GM18858 (cell line): ENCODE results near the gene PFKFB1.
"Not testable (repeated sequence)": the region's sequence is repeated elsewhere in the genome, so short reads cannot be mapped to it uniquely, and the experiment has no call there.

Source experiments
- ATAC-seq: cut with Tn5 transposase; IDR thresholded peaks from one replicate; pipeline ENCODE4 v1.9.1; 2021; ENCODE audit not compliant: unreplicated experiment

The PFKFB1 gene

DNA sequence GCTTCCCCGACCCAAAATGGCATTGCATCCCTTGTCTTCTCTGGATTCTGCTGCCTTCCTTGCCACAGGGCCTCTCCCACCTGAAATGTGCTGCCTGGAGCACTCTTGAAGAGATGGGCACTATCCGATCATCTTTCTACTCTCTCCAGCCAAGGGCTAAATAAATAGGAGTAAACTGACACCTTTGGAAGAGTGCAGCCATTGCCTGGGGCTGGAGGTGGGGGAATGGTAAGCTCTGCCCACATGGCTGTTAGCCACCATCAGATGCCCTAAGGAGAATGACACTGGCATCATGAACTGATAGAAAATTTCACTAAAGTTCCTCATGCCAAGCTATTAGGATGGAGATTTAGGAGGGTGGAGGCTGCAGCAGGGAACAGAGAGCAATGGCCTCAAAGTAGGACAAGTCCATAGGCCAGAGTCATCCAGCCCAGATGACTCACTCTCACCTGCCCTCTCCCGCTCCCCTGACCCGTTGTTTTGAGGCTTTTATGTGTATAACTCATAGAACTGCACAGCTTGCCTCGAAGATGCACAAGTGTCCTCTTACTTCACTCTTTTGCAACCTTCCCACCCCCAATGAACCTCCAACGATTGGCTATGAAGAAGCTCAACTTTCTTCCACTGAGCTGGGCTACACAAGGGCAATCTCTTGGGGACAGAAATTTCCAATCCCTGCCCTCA lies 822 bp upstream of the PFKFB1 start:
- ATAC-seq, result no peak

DNA sequence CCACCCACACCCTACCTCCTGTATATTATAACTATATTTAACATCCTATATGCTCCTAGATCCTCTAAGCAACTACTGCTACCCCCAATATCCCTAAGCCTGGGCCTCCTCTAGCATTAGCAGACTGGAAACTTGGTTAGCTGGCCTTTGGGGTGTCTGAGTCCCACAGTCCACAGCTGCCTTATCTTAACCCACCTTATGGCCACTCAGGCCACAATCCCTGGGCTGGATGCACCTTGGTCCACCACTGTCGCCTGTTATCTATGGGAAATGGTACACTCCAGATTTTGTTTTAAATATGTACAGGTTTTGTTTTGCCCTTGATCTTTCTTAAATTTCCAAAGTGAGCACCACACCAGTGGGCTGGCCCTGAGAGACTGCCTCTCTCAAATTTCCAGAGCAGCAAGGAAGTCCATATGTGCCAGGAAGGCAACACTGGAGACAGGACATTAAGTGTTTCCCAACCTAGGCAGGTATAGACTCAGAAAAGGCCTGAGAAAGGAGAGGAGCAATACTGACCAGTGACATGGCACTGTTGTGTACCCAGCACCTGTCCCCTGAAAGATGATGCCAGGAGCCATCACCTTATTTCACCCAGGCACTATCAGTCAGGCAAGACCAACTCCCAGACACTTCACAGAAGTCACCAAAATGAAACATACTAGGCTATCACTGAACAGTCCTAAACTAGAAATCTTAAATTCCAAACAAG lies 921 bp downstream of the PFKFB1 start:
- ATAC-seq, result no peak

DNA sequence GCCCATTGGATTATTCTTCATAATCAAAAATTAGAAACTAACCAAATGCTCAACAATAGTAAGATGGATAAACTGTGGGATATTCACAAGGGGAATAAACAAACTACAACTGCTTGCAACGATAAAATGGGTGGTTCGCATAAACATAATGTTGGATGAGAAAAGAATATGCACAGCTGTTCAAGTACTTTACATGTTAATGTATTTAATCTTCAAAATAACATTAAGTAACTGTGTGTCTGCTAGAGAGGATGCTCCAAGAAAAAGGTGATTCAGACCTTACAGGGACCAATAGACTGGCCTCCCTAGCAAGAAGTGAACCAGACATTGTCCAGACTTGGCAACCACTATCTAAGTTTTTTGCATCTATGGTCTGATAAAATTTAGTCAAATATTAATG lies 2.3 kb downstream of the PFKFB1 start:
- ATAC-seq, result no peak

DNA sequence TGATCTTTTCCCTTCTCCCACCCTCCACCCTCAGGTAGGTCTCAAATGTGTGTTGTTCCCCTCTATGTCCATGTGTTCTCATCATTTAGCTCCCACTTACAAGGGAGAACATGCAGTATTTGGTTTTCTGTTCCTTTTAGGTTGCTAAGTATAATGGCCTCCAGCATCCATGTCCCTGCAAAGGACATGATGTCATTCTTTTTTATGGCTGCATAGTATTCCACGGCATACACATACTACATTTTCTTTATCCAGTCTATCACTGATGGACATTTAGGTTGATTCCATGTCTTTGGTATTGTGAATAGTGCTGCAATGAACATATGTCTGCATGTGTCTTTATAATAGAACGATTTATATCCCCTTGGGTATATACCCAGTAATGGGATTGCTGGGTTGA lies 10.7 kb downstream of the PFKFB1 start:
- not testable (repeated sequence) for ATAC-seq

DNA sequence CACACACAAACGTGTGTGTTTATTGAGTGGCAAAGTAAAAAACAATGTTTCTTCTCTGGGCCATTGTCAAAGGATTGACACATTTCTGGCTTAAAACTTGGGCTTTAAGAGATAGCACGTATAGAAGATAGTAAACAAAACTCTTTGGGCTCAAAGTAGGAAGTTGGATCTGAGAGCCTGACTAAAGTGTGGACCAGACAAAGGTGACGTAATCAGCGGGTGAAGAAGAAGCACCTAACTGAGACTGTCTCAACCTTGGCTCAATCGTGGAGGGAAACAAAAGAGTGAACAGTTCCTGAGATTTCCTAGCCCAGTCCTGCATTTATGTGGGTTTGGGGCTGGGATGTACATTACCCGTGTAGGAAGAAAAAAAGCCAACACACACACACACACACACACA lies 13.7 kb downstream of the PFKFB1 start:
- no peak for ATAC-seq

DNA sequence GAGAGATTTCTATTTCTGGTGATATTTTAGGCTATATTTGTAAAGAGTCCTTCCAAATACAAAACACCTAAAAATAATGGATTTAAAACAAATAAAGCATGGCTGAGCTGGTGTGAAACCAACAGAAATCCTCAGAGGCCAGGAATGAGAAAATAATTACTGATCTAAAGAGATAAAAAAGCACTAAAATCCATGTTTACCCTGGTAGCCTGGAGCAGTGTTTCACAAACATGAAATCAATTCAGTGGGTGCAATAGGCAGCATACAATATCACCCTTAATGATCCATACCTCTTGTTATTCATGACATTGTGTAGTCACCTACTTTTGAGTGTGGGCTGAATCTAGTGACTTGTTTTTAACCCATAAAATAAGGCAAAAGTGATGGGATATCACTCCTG lies 14.6 kb downstream of the PFKFB1 start:
- ATAC-seq, result no peak

DNA sequence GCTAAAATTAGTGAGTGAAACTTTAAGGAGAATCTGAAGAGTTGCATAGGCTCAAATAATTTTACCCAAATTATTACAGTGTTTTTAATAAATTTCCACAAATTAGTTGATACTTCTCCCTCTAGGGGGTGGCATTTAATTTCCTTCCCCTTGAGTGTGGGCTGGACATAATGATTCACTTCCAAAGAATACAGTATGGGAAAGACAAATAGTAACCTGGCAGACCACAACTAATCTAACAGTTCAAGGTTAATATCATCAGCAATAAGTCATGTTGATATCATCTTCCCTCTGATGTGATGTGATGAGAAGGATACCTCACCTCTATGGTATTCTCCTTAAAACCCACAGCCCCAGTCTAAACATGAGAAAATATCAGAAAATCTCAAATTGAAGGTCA lies 15.5 kb downstream of the PFKFB1 start:
- no peak for ATAC-seq

DNA sequence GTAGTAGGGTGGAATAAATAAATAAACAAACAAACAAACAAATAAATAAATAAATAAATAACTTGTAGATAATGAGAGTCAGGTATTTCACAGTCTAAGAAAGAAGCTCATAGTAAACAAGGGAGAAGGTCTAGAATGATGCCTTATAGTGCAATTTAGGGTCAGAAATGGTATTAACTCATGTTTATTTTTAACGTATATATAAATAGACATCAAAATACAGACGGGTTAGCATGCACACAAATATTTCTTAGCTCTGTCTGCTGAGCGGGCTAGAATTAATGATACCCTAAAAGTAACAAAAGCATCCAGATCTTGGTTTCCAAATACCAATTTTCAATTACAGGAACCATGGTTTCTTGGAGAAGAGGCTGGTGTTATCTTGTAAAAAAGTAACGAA lies 16.6 kb downstream of the PFKFB1 start:
- no peak for ATAC-seq

DNA sequence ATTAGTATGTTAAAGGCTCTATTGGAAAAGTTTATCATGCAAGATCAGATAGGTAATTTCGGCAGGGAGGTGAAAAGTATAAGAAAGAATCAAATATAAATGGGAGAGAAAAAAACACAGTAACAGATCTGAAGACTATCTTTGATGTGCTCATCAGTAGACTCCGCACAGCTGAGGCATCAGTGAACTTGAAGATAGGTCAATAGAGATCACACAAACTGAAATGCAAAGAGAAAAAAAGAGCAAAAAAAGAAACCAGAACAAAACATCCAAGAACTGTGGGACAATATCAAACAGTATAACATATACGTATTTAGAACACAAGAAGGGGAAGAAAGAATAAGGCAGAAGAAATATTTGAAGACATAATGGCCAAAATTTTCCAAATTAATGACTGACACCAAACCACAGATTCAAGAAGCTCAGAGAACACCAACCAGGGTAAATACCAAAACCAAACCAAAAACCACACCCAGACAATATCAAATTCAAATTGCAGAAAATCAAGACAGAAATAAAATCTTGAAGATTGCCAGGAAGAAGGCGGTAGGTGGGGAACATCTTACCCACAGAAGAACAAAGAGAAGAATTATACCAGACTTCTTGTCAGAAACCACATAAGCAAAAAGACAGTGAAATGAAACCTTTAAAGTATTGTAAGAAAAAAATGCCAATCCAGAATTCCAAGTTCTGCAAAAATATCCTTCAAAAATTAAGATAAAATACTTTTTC lies 29.1 kb downstream of the PFKFB1 start:
- no peak for ATAC-seq

DNA sequence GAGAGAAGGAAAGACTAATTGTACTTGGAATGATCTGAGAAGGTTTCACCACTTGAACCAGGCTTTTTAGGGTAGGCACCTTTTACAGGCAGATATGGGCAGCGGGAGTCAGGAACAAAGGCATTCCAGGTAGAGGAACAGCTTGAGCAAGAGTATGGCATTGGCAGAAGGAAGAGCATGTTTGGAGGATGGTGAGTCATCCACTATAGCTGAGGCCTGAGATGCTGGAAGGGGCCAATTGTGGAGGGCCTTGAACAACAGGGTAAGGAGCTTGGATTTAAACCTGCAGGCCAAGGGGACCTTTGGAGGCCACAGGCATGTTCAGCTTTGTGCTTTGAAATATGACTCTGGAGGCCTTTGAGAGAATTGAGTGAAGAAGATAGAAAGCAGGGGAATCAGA lies 32.2 kb downstream of the PFKFB1 start:
- ATAC-seq, result no peak

DNA sequence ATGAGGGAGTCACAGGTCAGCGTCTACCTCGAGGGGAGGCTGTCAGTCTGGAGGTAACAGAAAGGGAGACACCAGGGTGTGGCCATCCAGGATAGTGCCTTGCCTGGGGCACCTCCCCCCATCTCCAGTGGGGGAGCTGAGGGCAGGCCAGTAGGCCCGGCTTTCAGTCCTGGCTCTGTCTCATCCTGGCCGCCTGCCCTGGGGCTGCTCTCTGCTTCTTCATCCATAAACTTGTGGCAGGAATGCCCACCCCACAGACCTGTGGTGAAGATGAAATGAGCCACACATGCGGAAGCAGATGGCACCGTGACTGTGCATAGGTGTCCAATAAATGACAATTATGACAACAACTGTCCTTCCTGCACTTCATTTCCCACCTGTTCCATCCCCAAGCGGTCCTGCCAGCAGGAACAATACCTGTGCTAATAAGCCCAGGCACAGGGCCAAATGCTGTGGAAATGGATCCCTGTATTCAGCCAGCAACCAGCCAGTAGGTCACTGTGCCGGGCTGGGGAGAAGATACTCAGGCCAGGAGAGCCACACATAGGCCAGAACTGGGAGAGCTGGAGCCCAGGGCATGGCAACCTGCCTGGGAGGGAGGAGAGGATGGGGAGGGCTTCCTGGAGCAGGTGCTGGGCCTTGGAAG lies 43.1 kb downstream of the PFKFB1 start:
- ATAC-seq, result no peak

DNA sequence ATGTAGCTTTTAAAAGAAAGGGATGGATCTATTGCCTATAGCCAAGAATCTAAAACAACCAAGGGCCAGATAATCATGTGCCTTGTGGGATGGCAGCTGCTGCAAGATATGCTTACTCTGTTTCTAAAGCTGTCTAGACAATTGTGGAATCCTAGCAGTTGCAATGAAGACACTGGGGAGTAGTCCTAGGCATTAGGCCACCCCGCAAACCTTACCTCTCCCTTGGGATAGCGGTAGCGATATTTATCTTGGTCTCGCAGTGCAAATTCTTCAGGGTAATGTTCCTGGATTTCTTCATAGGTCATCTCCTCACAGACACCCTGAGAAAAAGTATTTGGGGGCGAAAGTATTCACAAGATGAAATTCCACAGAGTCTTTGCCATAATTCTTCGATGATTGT lies 48.8 kb downstream of the PFKFB1 start:
- no peak for ATAC-seq

DNA sequence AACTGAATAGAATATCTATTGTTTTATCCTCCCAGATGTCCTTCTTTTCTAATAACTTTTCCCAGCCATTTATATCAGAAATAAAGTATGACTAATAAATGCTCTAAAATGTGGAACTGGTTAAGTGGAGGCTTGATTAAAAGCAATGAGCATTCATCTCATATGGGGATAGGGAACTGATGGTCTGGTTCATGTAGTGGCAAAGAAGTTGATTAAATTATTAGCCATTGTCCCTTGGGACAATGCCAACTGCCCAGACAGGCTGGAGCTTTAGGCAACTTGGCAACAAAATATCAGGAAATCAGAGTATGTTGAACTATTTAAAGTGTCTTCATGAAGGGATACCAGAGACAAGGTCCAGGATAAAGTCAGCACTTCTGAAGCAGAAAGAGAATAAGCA lies 49.2 kb downstream of the PFKFB1 start:
- no peak for ATAC-seq

DNA sequence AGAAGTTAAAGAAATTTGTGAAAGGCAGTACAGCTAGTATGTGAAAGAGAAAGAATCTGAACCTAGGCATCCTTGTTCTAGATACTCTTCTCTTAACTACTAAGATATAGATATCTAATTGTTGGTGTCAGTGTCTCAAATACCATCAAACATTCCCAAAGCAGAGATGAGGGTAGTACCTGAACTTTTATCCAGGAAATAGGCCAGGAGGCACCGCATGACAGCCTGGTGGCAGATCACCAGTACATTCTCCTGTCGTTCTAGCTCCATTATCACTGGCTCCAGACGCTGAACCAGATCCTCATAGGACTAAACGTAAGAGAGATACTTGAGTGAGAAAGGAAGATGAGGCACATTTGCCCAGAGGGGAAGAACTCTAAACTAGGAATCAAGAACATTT lies 56.6 kb downstream of the PFKFB1 start:
- ATAC-seq, result no peak

DNA sequence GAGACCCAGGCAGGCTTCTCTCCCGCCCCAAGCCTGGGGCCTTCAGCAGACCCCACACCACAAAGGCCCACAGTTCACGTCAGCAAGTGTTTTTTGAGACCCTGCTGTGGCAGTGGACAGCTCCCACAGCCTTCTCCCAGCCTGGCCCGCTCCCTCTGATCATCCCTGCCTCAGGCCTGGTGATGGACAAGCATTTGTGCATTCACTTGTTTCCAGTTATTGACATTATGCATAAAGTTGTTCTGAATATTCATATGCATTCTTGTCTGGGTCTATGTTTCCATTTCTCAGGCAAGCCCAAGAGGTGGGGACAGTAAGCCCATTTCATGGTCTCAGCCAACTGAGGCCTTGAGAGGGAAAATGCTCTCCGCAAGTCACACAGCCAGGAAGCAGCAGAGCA lies 58.7 kb downstream of the PFKFB1 start:
- ATAC-seq, result no peak

DNA sequence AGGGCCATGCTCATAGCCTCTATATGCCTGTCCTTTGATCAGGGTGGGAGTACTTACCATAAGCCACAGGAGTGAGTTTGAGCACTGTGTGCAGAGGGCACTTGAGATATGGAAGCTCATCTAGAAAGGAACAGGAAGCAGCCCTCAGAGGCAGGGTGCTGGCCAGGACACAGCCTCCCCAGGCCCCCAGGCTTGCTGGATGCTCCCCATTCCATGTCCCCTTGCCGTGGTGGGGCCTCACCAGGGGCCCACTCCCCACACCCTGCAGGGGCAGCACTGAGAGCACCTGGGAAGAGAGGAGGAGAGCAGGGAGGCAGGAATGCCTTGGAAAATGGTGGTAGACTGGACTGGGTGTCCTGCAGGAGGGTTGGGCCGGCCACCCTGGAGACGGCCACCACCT lies 59.1 kb downstream of the PFKFB1 start:
- no peak for ATAC-seq

DNA sequence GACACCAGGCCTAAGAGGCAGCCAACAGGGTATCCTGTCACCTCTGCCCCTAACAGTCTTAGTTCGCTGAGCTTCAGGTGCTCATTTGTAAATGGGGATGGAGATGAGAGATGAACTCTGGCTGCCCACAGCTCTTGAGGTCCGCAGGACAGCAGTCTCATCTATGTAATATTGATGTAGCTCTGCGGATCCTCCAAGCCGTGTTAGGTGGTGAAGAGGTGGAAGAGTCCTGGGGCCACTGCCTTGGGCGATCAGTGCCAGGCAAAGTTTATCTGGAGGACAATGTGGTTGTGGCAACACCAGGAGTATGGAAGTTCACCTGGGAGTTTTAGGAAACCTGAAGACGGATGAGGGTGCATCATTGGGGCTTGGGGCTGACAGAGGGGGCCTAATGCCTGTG lies 59.9 kb downstream of the PFKFB1 start:
- ATAC-seq, result no peak

DNA sequence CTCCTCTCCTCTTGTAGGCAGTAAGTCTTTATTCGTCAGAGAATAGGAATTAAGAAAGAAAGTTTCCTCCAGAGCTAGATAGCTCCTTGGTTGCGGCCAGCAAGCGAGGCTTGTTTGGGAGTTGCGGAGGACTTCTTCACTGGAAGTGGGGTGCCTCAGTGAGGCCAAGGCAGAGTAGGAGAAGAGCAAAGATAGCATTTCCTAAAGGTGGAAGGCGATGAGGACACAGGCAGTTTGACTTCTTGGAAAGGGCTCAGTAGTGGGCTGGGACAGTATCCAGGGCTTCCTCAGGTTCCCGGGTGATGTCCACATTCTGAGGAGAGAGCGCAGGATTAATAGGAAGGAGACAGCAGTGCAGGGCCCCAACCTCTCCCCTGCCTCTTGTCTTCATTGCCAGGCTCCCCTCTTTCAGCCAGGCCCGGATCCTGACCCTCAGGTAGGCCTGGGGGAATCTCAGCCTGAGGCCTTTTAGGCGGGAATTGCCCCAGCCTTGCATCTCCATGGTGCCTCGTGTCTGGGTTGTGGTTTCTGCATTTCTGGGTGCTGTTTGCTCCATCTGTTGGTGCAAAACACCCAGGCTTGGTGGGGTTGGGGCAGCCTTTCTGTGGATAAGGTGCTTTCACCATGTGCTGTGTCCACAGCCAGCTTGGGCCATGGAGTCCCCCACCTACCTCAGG lies 60.7 kb downstream of the PFKFB1 start:
- ATAC-seq, result no peak

DNA sequence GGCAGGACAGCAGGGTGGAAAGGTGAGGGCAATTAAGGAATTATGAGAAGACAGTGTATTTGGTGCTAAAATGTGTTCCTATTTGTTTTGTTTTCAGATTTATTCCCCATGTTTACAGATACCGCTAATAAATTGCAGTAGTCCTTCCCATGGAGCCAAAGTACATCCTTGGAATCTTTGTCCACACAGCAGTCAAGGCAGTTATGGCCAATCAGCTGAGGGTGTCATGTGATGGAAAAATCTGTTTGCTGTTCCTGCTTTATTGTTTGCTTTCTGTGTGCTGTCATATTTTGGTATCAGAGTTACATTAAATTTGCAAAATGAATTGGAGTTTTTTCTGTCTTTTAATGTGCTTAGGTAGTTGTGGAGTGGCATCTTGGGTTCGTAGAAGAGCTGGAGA lies 62.9 kb downstream of the PFKFB1 start:
- ATAC-seq, result no peak

DNA sequence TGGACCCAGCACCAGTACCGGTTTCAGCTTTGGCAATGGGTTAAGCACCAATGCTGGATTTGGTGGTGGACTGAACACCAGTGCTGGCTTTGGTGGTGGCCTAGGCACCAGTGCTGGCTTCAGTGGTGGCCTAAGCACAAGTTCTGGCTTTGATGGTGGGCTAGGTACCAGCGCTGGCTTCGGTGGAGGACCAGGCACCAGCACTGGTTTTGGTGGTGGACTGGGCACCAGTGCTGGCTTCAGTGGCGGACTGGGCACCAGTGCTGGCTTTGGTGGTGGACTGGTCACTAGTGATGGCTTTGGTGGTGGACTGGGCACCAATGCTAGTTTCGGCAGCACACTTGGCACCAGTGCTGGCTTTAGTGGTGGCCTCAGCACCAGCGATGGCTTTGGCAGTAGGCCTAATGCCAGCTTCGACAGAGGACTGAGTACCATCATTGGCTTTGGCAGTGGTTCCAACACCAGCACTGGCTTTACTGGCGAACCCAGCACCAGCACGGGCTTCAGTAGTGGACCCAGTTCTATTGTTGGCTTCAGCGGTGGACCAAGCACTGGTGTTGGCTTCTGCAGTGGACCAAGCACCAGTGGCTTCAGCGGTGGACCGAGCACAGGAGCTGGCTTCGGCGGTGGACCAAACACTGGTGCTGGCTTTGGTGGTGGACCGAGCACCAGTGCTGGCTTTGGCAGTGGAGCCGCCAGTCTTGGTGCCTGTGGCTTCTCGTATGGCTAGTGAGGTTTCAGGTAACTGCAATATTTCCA lies 63.5 kb downstream of the PFKFB1 start:
- ATAC-seq, result no peak

DNA sequence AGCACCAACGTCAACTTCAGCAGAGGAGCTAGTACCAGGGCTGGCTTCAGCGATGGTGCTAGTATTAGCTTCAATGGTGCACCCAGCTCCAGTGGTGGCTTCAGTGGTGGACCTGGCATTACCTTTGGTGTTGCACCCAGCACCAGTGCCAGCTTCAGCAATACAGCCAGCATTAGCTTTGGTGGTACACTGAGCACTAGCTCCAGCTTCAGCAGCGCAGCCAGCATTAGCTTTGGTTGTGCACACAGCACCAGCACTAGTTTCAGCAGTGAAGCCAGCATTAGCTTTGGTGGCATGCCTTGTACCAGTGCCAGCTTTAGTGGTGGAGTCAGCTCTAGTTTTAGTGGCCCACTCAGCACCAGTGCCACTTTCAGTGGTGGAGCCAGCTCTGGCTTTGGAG lies 65.1 kb downstream of the PFKFB1 start:
- no peak for ATAC-seq
